ENCODE measurements around the gene OLFML1.

GRCh38 chr11:7493670-7494069 lies 8.4 kb downstream of the OLFML1 start:
- TF ChIP-seq CTCF (IDR thresholded peaks at IDR 0.05) (no peak), POLR2A (IDR thresholded peaks at IDR 0.05) (no peak)

All from right lobe of liver (tissue), 4 donors.